T-helper 1 cell treated with Interleukin-12 subunit alpha and Interleukin-12 subunit beta and Interleukin-4 antibody, amounts not matched to agents 30 μg/mL and 1 μg/mL, for 36 hours (primary cell): Measurements from ENCODE around the gene BCLAF3.

Experiments used
- H3K27ac Mint-ChIP-seq: one replicate; pipeline ENCODE4 v1.8.0; 2021; ENCODE audit warnings: mild to moderate bottlenecking, mixed read lengths
- H3K27me3 Mint-ChIP-seq: one replicate; pipeline ENCODE4 v1.8.0; 2021; ENCODE audit warnings: low read depth, mixed read lengths
- H3K36me3 Mint-ChIP-seq: one replicate; pipeline ENCODE4 v1.8.0; 2021; ENCODE audit warnings: low read depth, mixed read lengths
- H3K4me1 Mint-ChIP-seq: one replicate; pipeline ENCODE4 v1.8.0; 2021; ENCODE audit warnings: low read depth, mixed read lengths
- H3K4me3 Mint-ChIP-seq: one replicate; pipeline ENCODE4 v1.8.0; 2021; ENCODE audit warnings: mild to moderate bottlenecking, moderate library complexity, mixed read lengths
- H3K9me3 Mint-ChIP-seq: one replicate; pipeline ENCODE4 v1.8.0; 2021; ENCODE audit warnings: mixed read lengths

Gene BCLAF3

DNA sequence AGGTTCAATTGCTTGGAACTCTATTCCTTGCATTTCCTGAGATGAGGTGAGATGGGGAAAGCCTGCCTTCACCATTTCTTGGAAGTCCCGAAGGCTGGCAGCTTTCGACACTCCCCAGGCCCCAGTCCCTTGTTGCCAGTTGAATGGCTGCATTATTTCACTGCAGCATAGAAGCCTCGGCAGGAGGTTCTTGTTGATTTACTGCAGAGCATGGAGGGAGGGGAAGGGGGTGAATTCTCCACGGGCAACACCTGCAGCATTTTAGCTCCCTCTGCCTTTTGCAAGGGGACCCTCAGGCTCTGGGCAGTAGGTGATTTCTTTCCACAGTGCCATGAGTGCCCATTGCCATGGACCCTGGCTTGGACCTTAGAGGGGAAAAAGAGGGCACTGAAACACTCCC lies 10.7 kb upstream of the BCLAF3 start:
- H3K27ac Mint-ChIP-seq: no peak overlapping the region
- H3K27me3 Mint-ChIP-seq: peaks cover 3% of the 10 kb centered on the region
- no peaks in the 10 kb centered on the region for H3K4me1 Mint-ChIP-seq
- H3K4me3 Mint-ChIP-seq: no peak overlapping the region
- no peaks in the 10 kb centered on the region for H3K36me3 Mint-ChIP-seq
- no peaks in the 10 kb centered on the region for H3K9me3 Mint-ChIP-seq

- peak overlapping the region; percentile 90 for H3K27ac Mint-ChIP-seq
- H3K9me3 Mint-ChIP-seq: no peaks in the 10 kb centered on the region
- H3K36me3 Mint-ChIP-seq: peaks cover 5% of the 10 kb centered on the region
- peaks cover 12% of the 10 kb centered on the region for H3K4me1 Mint-ChIP-seq
- H3K27me3 Mint-ChIP-seq: no peaks in the 10 kb centered on the region
- H3K4me3 Mint-ChIP-seq: peak overlapping the region; percentile 92
Observed at GRCh38 chrX:19991350-19991718, 473 bp upstream of the BCLAF3 start.

DNA sequence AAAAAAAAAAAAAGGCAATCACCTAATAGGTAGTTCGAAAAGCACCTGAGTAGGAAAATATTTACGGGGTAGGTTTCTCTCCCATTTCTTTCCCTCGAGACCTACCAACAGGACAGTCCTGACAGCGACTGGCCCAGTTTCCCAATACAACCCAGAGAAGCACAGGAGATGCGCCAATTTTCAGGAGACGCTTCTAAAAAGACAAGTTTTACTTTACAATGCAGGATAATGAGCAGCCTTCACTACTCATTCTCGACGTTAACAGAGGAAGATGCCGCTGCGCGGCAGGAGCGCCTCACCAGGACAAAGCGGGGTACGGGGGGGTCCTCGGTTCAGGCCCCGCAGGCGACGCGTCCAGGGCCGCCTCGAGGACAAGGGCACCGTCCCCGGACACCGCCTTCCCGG lies 708 bp downstream of the BCLAF3 start:
- Mint-ChIP-seq H3K27ac (peak overlapping the region; percentile 69), H3K4me3 (peak overlapping the region; percentile 91), H3K36me3 (peaks cover 8% of the 10 kb centered on the region), H3K9me3 (no peaks in the 10 kb centered on the region), H3K27me3 (no peaks in the 10 kb centered on the region), H3K4me1 (peaks cover 12% of the 10 kb centered on the region)

- H3K27ac Mint-ChIP-seq: no peak overlapping the region
- peaks cover 8% of the 10 kb centered on the region for H3K36me3 Mint-ChIP-seq
Observed at GRCh38 chrX:19987856-19988255, 3.0 kb downstream of the BCLAF3 start.

GRCh38 chrX:19986531-19986930 lies 4.3 kb downstream of the BCLAF3 start:
- Mint-ChIP-seq H3K27ac (peak overlapping the region; percentile 13), H3K36me3 (peaks cover 8% of the 10 kb centered on the region), H3K4me1 (peaks cover 9% of the 10 kb centered on the region), H3K27me3 (no peaks in the 10 kb centered on the region), H3K9me3 (no peaks in the 10 kb centered on the region), H3K4me3 (no peak overlapping the region)

More at GRCh38 chrX:19987856-19988255, 3.0 kb downstream of the BCLAF3 start:
- Mint-ChIP-seq H3K4me1 (peaks cover 12% of the 10 kb centered on the region), H3K4me3 (no peak overlapping the region), H3K27me3 (no peaks in the 10 kb centered on the region), H3K9me3 (no peaks in the 10 kb centered on the region)

- Mint-ChIP-seq H3K36me3 (peaks cover 17% of the 10 kb centered on the region), H3K4me1 (peaks cover 2% of the 10 kb centered on the region), H3K27ac (no peak overlapping the region), H3K27me3 (no peaks in the 10 kb centered on the region), H3K4me3 (no peak overlapping the region), H3K9me3 (peaks cover 10% of the 10 kb centered on the region)
Observed at GRCh38 chrX:19981947-19982346, 8.9 kb downstream of the BCLAF3 start.

DNA sequence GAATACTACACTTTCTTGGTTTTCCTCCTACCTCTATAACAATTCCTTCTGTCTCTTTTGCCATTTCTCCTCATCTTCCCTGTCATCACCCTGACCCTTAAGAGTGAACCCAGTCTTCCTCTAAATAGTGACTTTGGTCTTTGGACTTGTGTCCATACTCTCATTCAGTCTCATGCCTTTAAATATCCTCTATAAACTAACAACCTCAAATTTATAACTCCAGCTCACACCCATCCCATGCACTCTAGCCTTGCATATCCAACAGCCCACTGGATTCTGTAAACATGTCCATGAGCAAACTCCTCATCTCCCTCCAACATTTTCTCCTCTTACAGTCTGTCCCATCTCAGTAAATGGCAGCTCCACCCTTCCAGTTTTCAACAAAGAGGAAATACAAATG lies 15.0 kb downstream of the BCLAF3 start:
- H3K4me3 Mint-ChIP-seq: no peak overlapping the region
- peaks cover 2% of the 10 kb centered on the region for H3K4me1 Mint-ChIP-seq
- peaks cover 18% of the 10 kb centered on the region for H3K9me3 Mint-ChIP-seq
- H3K27me3 Mint-ChIP-seq: no peaks in the 10 kb centered on the region
- no peak overlapping the region for H3K27ac Mint-ChIP-seq
- H3K36me3 Mint-ChIP-seq: peaks cover 19% of the 10 kb centered on the region

GRCh38 chrX:19972984-19973383 lies 17.9 kb downstream of the BCLAF3 start:
- Mint-ChIP-seq H3K36me3 (peaks cover 14% of the 10 kb centered on the region), H3K9me3 (peaks cover 15% of the 10 kb centered on the region), H3K4me1 (peaks cover 2% of the 10 kb centered on the region), H3K27me3 (no peaks in the 10 kb centered on the region), H3K27ac (no peak overlapping the region), H3K4me3 (no peak overlapping the region)

- Mint-ChIP-seq H3K36me3 (peaks cover 12% of the 10 kb centered on the region), H3K9me3 (no peaks in the 10 kb centered on the region), H3K4me3 (no peak overlapping the region), H3K27me3 (no peaks in the 10 kb centered on the region), H3K27ac (no peak overlapping the region), H3K4me1 (peaks cover 13% of the 10 kb centered on the region)
Observed at GRCh38 chrX:19968276-19968675, 22.6 kb downstream of the BCLAF3 start.

- no peak overlapping the region for H3K4me3 Mint-ChIP-seq
- H3K36me3 Mint-ChIP-seq: peaks cover 14% of the 10 kb centered on the region
- H3K27ac Mint-ChIP-seq: no peak overlapping the region
- peaks cover 13% of the 10 kb centered on the region for H3K4me1 Mint-ChIP-seq
- no peaks in the 10 kb centered on the region for H3K27me3 Mint-ChIP-seq
- H3K9me3 Mint-ChIP-seq: no peaks in the 10 kb centered on the region
Observed at GRCh38 chrX:19966056-19966455, 24.8 kb downstream of the BCLAF3 start.

DNA sequence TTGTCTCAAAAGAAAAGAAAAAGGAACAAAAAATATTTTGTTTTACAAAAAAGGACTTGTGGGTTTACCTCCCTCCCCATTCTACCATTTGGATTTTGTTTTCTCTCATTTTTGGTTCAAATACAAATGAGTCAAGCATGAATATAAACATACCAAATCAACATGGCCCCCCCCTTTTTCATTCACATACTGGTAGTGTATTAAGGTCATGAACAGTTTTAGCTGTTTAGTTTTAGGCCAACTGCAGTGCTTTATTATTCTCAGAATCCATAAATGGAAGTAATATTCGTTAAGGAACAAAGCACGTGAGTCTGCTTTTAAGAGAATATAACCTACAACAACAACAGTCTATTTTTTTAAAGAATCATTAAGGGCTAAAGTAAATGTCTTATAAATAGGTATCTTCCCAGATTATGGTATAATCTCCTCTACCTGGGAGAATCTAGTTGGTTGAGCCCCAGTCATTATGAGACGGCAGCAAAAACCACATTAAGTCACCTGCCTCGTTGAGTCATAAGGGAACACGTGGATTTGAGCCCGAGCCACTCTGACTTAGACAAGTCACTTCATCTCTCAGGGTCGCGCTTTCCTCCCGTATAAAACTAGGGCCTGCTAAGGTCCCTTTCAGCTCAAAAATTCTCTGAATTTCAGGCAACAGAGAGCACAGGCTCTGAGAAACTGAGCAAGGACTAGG lies 26.7 kb downstream of the BCLAF3 start:
- Mint-ChIP-seq H3K4me3 (no peak overlapping the region), H3K9me3 (no peaks in the 10 kb centered on the region), H3K4me1 (peaks cover 13% of the 10 kb centered on the region), H3K27me3 (no peaks in the 10 kb centered on the region), H3K27ac (no peak overlapping the region), H3K36me3 (peaks cover 14% of the 10 kb centered on the region)

GRCh38 chrX:19960913-19961312 lies 29.9 kb downstream of the BCLAF3 start:
- H3K27ac Mint-ChIP-seq: no peak overlapping the region
- H3K4me1 Mint-ChIP-seq: peaks cover 12% of the 10 kb centered on the region
- no peaks in the 10 kb centered on the region for H3K9me3 Mint-ChIP-seq
- H3K36me3 Mint-ChIP-seq: peaks cover 13% of the 10 kb centered on the region
- no peaks in the 10 kb centered on the region for H3K27me3 Mint-ChIP-seq
- no peak overlapping the region for H3K4me3 Mint-ChIP-seq

DNA sequence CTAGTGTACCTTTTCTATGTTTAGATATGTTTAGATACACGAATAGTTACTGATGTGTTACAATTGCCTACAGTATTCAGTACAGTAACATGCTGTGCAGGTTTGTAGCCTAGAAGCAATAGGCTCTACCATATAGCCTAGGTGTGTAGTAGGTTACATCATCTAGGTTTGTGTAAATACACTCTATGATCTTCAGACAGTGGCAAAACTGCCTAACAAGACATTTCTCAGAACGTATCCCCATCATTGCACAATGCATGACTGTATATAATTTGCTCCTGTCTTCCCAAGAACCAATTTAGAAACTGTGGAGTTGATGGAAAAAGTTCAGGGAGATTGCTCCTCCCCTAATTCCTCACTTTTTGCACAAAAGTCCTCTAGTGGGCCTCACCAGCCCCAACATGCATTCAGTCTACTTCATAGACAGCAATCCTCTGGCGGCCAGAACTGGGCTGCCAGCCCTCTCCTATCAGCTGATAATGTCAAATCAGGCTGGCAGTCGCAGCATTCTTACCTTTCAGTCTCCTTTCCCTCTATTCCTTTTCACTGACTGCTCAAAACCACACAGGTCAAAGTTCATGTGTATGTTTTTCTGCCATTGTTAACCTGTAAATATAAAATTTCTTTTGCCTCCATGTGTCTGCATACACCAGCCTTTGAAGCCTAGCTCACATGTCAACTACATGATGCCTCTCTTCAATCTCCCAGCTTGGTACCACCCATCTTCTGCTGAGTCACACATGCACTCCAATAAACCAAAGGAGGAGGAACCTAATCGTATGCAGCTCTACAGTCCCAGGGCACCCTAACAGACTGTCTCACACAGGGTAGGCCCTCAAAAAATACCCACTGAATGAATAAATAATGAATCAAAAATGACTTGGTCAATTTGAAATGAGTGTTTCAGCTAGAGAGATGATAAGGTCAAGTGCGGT lies 32.0 kb downstream of the BCLAF3 start:
- H3K36me3 Mint-ChIP-seq: peaks cover 6% of the 10 kb centered on the region
- H3K27ac Mint-ChIP-seq: no peak overlapping the region
- peaks cover 2% of the 10 kb centered on the region for H3K4me1 Mint-ChIP-seq
- H3K27me3 Mint-ChIP-seq: no peaks in the 10 kb centered on the region
- no peaks in the 10 kb centered on the region for H3K9me3 Mint-ChIP-seq
- H3K4me3 Mint-ChIP-seq: no peak overlapping the region

GRCh38 chrX:19956923-19957322 lies 33.9 kb downstream of the BCLAF3 start:
- no peak overlapping the region for H3K4me3 Mint-ChIP-seq
- H3K27ac Mint-ChIP-seq: no peak overlapping the region
- H3K9me3 Mint-ChIP-seq: no peaks in the 10 kb centered on the region
- H3K36me3 Mint-ChIP-seq: peaks cover 9% of the 10 kb centered on the region
- peaks cover 2% of the 10 kb centered on the region for H3K4me1 Mint-ChIP-seq
- no peaks in the 10 kb centered on the region for H3K27me3 Mint-ChIP-seq

GRCh38 chrX:19956306-19956705 lies 34.6 kb downstream of the BCLAF3 start:
- H3K27ac Mint-ChIP-seq: no peak overlapping the region
- no peak overlapping the region for H3K4me3 Mint-ChIP-seq
- H3K9me3 Mint-ChIP-seq: no peaks in the 10 kb centered on the region
- H3K4me1 Mint-ChIP-seq: peaks cover 2% of the 10 kb centered on the region
- no peaks in the 10 kb centered on the region for H3K27me3 Mint-ChIP-seq
- H3K36me3 Mint-ChIP-seq: peaks cover 9% of the 10 kb centered on the region
